Ishikawa (cell line): ENCODE measurements around the gene ABT1.

Experiments used
- CEBPB ChIP-seq: IDR thresholded peaks from 2 replicates; pipeline ENCODE4 v1.6.1; 2012
- REST ChIP-seq: IDR thresholded peaks from 2 replicates; pipeline ENCODE4 v1.6.1; 2012; ENCODE audit warnings: low read depth, mild to moderate bottlenecking
- TCF12 ChIP-seq: IDR thresholded peaks from 2 replicates; pipeline ENCODE4 v1.6.1; 2012; ENCODE audit warnings: low read depth
- TEAD4 ChIP-seq: IDR thresholded peaks from 2 replicates; pipeline ENCODE4 v1.6.1; 2012
- YY1 ChIP-seq: IDR thresholded peaks from 2 replicates; pipeline ENCODE4 v1.6.1; 2012; ENCODE audit warnings: low read depth

- TF ChIP-seq TCF12: no peak
- TF ChIP-seq TEAD4: no peak
- TF ChIP-seq CEBPB: no peak
- no peak for TF ChIP-seq REST
- TF ChIP-seq YY1: no peak
Observed at GRCh38 chr6:26640806-26641205, 44.1 kb downstream of the ABT1 start.
